Prostate gland (tissue), 2 donors: ENCODE data around the gene FAM53B.

Experiments used
- POLR2A ChIP-seq: fragments of 450-650 bp; IDR thresholded peaks from one replicate; pipeline ENCODE4 v1.6.1; 2016; ENCODE audit warnings: antibody characterized with exemption, mild to moderate bottlenecking
- TF ChIP-seq, protein P1 (sequence below), 4 experiments: fragments of 200-600 bp in 2 of 4; fragments of 450-650 bp in 2 of 4; sonication (generic) in 2 of 4; IDR thresholded peaks; 1 replicate in 3 of 4; 2 replicates in 1 of 4; pipeline ENCODE4 v1.5.1; 2016 to 2019; ENCODE audit warnings: antibody characterized with exemption in 4 of 4, mild to moderate bottlenecking in 2 of 4, moderate library complexity in 2 of 4

DNA sequence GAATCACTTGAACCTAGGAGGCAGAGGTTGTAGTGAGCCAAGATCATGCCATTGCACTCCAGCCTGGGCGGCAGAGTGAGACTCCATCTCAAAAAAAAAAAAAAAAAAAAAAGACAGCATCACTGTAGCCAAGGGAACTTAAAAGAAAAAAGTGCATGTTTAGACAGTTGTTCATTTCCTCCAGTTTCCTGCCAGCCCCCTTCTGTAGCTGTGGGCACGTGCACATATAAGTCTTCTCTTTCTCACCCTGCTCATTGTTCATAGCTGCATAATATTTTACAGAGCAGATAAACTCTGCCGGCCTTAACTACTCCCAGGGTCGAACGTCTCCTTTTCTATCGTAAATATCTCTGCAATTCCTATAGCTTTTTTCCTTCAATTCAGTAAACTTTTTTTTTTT lies 149.9 kb downstream of the FAM53B start:
- TF ChIP-seq, protein P1, sequence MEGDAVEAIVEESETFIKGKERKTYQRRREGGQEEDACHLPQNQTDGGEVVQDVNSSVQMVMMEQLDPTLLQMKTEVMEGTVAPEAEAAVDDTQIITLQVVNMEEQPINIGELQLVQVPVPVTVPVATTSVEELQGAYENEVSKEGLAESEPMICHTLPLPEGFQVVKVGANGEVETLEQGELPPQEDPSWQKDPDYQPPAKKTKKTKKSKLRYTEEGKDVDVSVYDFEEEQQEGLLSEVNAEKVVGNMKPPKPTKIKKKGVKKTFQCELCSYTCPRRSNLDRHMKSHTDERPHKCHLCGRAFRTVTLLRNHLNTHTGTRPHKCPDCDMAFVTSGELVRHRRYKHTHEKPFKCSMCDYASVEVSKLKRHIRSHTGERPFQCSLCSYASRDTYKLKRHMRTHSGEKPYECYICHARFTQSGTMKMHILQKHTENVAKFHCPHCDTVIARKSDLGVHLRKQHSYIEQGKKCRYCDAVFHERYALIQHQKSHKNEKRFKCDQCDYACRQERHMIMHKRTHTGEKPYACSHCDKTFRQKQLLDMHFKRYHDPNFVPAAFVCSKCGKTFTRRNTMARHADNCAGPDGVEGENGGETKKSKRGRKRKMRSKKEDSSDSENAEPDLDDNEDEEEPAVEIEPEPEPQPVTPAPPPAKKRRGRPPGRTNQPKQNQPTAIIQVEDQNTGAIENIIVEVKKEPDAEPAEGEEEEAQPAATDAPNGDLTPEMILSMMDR (IDR thresholded peaks at IDR 0.05) = no peak
- TF ChIP-seq POLR2A = no peak
